Measurements from ENCODE around the gene MACROD2.

DNA sequence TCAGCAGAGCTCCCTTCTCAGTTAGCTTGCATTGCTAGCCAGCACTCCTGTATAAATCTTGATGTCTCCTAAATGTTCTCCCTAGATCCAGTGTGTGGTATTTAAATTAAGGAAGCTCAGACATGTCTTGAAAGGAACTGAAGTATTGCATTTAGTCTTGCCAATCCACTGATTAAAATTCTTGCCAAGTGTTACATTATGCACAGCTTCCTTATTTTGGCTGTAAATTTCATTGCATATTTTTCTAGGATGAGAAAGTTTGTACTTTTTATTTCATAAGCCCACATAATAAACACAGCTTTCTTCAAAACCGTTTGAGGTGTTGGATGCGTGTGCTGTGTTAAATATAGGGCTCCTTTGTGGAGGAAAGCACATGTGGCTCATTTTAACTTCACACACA lies 671.9 kb downstream of the MACROD2 start:
- TF ChIP-seq, protein P1, sequence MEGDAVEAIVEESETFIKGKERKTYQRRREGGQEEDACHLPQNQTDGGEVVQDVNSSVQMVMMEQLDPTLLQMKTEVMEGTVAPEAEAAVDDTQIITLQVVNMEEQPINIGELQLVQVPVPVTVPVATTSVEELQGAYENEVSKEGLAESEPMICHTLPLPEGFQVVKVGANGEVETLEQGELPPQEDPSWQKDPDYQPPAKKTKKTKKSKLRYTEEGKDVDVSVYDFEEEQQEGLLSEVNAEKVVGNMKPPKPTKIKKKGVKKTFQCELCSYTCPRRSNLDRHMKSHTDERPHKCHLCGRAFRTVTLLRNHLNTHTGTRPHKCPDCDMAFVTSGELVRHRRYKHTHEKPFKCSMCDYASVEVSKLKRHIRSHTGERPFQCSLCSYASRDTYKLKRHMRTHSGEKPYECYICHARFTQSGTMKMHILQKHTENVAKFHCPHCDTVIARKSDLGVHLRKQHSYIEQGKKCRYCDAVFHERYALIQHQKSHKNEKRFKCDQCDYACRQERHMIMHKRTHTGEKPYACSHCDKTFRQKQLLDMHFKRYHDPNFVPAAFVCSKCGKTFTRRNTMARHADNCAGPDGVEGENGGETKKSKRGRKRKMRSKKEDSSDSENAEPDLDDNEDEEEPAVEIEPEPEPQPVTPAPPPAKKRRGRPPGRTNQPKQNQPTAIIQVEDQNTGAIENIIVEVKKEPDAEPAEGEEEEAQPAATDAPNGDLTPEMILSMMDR (IDR thresholded peaks at IDR 0.05): no peak
- no peak for TF ChIP-seq POLR2A (IDR thresholded peaks at IDR 0.05)
